Neural cell (in vitro differentiated cells): ENCODE data around the gene CXADR. TPM values are rescaled to one million over a fixed set of nuclear protein-coding genes. Genes with fewer than 3 reads are reported as not detected.
A peak's percentile ranks its signal among the peaks of the same experiment; 100 is the strongest.

Source experiments
- H2AFZ ChIP-seq: fragments of 200-600, 300-800 bp; sonication (generic), shearing (Covaris generic); 2 replicates; pipeline ENCODE4 v1.6.0; 2014; ENCODE audit warnings: low read depth, mild to moderate bottlenecking, antibody characterized with exemption, low read length, moderate library complexity
- H3F3A ChIP-seq: fragments of 200-600 bp; shearing (Covaris generic); 2 replicates; pipeline ENCODE4 v1.6.1; 2016; ENCODE audit warnings: mild to moderate bottlenecking, moderate library complexity, mixed read lengths, antibody characterized with exemption, low read length; ENCODE audit not compliant: insufficient read depth, poor library complexity, severe bottlenecking
- H3K27ac ChIP-seq: fragments of 200-600, 300-800 bp; sonication (generic), shearing (Covaris generic); 2 replicates; pipeline ENCODE4 v1.5.1; 2014; ENCODE audit warnings: mild to moderate bottlenecking, low read length, moderate library complexity
- H3K27me3 ChIP-seq: fragments of 300-800, 200-600 bp; sonication (generic), shearing (Covaris generic); 2 replicates; pipeline ENCODE4 v1.6.0; 2014; ENCODE audit warnings: mild to moderate bottlenecking, low read depth, low read length, moderate library complexity; ENCODE audit not compliant: insufficient read depth
- H3K36me3 ChIP-seq: fragments of 300-800, 200-600 bp; sonication (generic), shearing (Covaris generic); 2 replicates; pipeline ENCODE4 v1.5.1; 2014; ENCODE audit warnings: mild to moderate bottlenecking, antibody characterized with exemption, low read length, moderate library complexity; ENCODE audit not compliant: insufficient read depth
- H3K4me2 ChIP-seq: fragments of 300-800, 200-600 bp; sonication (generic), shearing (Covaris generic); 2 replicates; pipeline ENCODE4 v1.6.0; 2014; ENCODE audit warnings: mild to moderate bottlenecking, low read length
- H3K4me3 ChIP-seq: fragments of 300-800, 200-600 bp; sonication (generic), shearing (Covaris generic); 2 replicates; pipeline ENCODE4 v1.5.1; 2014; ENCODE audit warnings: mild to moderate bottlenecking, low read length, moderate library complexity
- H3K79me2 ChIP-seq: fragments of 200-600 bp; shearing (Covaris generic); replicated peaks from 2 replicates; pipeline ENCODE4 v1.6.0; 2014; ENCODE audit warnings: mild to moderate bottlenecking, low read length, moderate library complexity; ENCODE audit not compliant: insufficient read depth
- H3K9ac ChIP-seq: fragments of 300-800, 200-600 bp; sonication (generic), shearing (Covaris generic); 2 replicates; pipeline ENCODE4 v1.6.1; 2016; ENCODE audit warnings: mild to moderate bottlenecking, low read length, mixed read lengths
- H3K9me2 ChIP-seq: fragments of 200-600 bp; shearing (Covaris generic); 2 replicates; pipeline ENCODE4 v1.6.1; 2016; ENCODE audit warnings: mild to moderate bottlenecking, low read length, mixed read lengths; ENCODE audit not compliant: insufficient read depth
- H3K9me3 ChIP-seq: fragments of 200-600, 300-800 bp; sonication (generic), shearing (Covaris generic); 2 replicates; pipeline ENCODE4 v1.6.1; 2016; ENCODE audit warnings: mild to moderate bottlenecking, mixed run types, low read length, moderate library complexity, mixed read lengths
- H4K20me1 ChIP-seq: fragments of 200-600 bp; shearing (Covaris generic); 2 replicates; pipeline ENCODE4 v1.6.1; 2016; ENCODE audit warnings: mild to moderate bottlenecking, mixed run types; ENCODE audit not compliant: insufficient read depth
- EP300 ChIP-seq: fragments of 450-650 bp; conservative IDR thresholded peaks from 2 replicates; pipeline ENCODE4 v1.6.1; 2014; ENCODE audit warnings: antibody characterized with exemption, mild to moderate bottlenecking, moderate library complexity; ENCODE audit not compliant: poor library complexity, severe bottlenecking
- EZH2 ChIP-seq: fragments of 200-600, 300-800 bp; shearing (Covaris generic), sonication (generic); IDR thresholded peaks from 2 replicates; pipeline ENCODE4 v1.6.1; 2014; ENCODE audit warnings: antibody characterized with exemption, low read length, borderline replicate concordance, mild to moderate bottlenecking; ENCODE audit not compliant: insufficient read depth, poor library complexity, severe bottlenecking
- MXI1 ChIP-seq: fragments of 450-650 bp; conservative IDR thresholded peaks from 2 replicates; pipeline ENCODE4 v1.6.1; 2014; ENCODE audit warnings: antibody characterized with exemption, mild to moderate bottlenecking; ENCODE audit not compliant: poor library complexity, severe bottlenecking
- POLR2AphosphoS5 ChIP-seq: IDR thresholded peaks from 2 replicates; pipeline ENCODE4 v1.6.1; 2012
- RAD21 ChIP-seq: fragments of 450-650 bp; conservative IDR thresholded peaks from 2 replicates; pipeline ENCODE4 v1.6.1; 2014; ENCODE audit warnings: antibody characterized with exemption, mild to moderate bottlenecking, moderate library complexity
- SMC3 ChIP-seq: fragments of 450-650 bp; conservative IDR thresholded peaks from 2 replicates; pipeline ENCODE4 v1.6.1; 2014; ENCODE audit warnings: antibody characterized with exemption, mild to moderate bottlenecking, moderate library complexity; ENCODE audit not compliant: poor library complexity
- TAF1 ChIP-seq: IDR thresholded peaks from 2 replicates; pipeline ENCODE4 v1.6.1; 2012; ENCODE audit warnings: low read depth
- polyA plus RNA-seq: library from polyadenylated mRNA; depleted of rRNA; stranded (reverse); fragments of >200 nt; gene quantifications from 2 replicates; pipeline ENCODE4 v1.2.3, GENCODE V29; 2014
- TF ChIP-seq, protein P1 (sequence below): IDR thresholded peaks from 2 replicates; pipeline ENCODE4 v1.6.1; 2012; ENCODE audit warnings: borderline replicate concordance
- TF ChIP-seq, protein P2 (sequence below): fragments of 450-650 bp; IDR thresholded peaks from 2 replicates; pipeline ENCODE4 v1.5.1; 2014; ENCODE audit warnings: antibody characterized with exemption, mild to moderate bottlenecking, moderate library complexity; ENCODE audit not compliant: poor library complexity, severe bottlenecking

Gene CXADR
- polyA plus RNA-seq, 1 donor from 2014 or later, result 175 TPM

DNA sequence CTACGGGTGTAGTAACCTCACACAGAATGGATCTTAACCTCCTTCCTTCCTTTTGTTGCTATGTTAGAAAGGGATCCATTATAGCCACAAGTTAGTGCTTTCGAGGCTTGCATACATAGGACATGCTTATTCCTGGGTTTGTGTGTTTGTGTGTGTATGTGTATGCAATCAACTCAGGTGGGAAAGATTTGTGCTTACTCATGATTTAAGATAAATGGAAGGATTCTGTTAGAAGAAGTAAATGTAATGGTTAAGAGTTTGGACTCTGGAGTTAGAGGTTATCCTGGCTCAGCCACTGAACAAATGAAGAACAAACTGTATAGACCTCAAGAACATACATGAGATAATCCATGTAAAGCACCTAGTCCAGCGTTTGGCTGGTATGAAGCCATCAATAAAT is 71.1 kb downstream of the CXADR start:
- Histone ChIP-seq H3F3A (no peaks in the 10 kb centered on the region), H3K4me3 (no peak overlapping the region), H3K9me3 (no peaks in the 10 kb centered on the region), H3K9me2 (no peaks in the 10 kb centered on the region), H2AFZ (no peak overlapping the region), H3K36me3 (no peaks in the 10 kb centered on the region), H3K4me2 (no peak overlapping the region), H3K27ac (no peak overlapping the region), H4K20me1 (no peaks in the 10 kb centered on the region), H3K27me3 (no peaks in the 10 kb centered on the region), H3K79me2 (no peaks in the 10 kb centered on the region), H3K9ac (no peak overlapping the region)
- TF ChIP-seq, protein P1, sequence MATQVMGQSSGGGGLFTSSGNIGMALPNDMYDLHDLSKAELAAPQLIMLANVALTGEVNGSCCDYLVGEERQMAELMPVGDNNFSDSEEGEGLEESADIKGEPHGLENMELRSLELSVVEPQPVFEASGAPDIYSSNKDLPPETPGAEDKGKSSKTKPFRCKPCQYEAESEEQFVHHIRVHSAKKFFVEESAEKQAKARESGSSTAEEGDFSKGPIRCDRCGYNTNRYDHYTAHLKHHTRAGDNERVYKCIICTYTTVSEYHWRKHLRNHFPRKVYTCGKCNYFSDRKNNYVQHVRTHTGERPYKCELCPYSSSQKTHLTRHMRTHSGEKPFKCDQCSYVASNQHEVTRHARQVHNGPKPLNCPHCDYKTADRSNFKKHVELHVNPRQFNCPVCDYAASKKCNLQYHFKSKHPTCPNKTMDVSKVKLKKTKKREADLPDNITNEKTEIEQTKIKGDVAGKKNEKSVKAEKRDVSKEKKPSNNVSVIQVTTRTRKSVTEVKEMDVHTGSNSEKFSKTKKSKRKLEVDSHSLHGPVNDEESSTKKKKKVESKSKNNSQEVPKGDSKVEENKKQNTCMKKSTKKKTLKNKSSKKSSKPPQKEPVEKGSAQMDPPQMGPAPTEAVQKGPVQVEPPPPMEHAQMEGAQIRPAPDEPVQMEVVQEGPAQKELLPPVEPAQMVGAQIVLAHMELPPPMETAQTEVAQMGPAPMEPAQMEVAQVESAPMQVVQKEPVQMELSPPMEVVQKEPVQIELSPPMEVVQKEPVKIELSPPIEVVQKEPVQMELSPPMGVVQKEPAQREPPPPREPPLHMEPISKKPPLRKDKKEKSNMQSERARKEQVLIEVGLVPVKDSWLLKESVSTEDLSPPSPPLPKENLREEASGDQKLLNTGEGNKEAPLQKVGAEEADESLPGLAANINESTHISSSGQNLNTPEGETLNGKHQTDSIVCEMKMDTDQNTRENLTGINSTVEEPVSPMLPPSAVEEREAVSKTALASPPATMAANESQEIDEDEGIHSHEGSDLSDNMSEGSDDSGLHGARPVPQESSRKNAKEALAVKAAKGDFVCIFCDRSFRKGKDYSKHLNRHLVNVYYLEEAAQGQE, result no peak
- TF ChIP-seq EZH2 (no peak), TAF1 (no peak), SMC3 (no peak), EP300 (no peak), MXI1 (no peak), RAD21 (no peak), POLR2AphosphoS5 (no peak)
- TF ChIP-seq, protein P2, sequence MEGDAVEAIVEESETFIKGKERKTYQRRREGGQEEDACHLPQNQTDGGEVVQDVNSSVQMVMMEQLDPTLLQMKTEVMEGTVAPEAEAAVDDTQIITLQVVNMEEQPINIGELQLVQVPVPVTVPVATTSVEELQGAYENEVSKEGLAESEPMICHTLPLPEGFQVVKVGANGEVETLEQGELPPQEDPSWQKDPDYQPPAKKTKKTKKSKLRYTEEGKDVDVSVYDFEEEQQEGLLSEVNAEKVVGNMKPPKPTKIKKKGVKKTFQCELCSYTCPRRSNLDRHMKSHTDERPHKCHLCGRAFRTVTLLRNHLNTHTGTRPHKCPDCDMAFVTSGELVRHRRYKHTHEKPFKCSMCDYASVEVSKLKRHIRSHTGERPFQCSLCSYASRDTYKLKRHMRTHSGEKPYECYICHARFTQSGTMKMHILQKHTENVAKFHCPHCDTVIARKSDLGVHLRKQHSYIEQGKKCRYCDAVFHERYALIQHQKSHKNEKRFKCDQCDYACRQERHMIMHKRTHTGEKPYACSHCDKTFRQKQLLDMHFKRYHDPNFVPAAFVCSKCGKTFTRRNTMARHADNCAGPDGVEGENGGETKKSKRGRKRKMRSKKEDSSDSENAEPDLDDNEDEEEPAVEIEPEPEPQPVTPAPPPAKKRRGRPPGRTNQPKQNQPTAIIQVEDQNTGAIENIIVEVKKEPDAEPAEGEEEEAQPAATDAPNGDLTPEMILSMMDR, result no peak

DNA sequence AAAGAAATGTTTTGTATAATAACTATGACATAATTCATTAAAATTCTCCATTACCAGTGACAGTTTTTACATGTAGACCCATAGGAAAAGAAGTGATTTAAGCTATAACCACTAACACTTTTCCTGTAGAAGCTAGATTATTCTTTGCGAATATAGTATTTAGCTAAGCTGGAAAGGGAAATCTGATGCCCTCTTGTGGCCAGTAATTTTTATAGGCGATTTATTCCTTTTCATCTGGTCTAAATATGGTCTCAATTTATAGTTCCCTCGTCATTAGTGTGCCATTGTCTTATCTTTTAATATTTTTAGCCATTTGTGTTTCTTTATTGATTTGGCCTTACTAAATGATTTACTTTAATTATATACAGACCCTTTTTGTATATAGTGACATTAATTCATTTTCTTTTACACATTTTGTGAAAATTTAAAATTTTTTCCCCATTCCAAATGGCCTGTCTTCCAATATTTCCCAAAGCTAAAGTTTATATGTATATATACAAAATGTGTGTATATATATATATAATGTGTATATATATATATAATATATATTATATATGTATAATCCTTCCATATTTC is 73.1 kb downstream of the CXADR start:
- no peaks in the 10 kb centered on the region for H3K9me3 ChIP-seq
- H3F3A ChIP-seq, result no peaks in the 10 kb centered on the region
- TF ChIP-seq TAF1 (no peak), RAD21 (peak; percentile 69), EZH2 (no peak), SMC3 (peak; percentile 79)
- TF ChIP-seq, protein P2, result peak; percentile 68
- H3K79me2 ChIP-seq, result no peaks in the 10 kb centered on the region
- H3K27ac ChIP-seq, result no peak overlapping the region
- H2AFZ ChIP-seq, result no peak overlapping the region
- no peaks in the 10 kb centered on the region for H3K9me2 ChIP-seq
- no peaks in the 10 kb centered on the region for H4K20me1 ChIP-seq
- H3K27me3 ChIP-seq, result no peaks in the 10 kb centered on the region
- H3K4me2 ChIP-seq, result no peak overlapping the region
- no peaks in the 10 kb centered on the region for H3K36me3 ChIP-seq
- H3K9ac ChIP-seq, result no peak overlapping the region
- no peak overlapping the region for H3K4me3 ChIP-seq
